H1 (cell line): ENCODE measurements around the gene IL32. TPM values are rescaled to one million over a fixed set of nuclear protein-coding genes. Genes with fewer than 3 reads are reported as not detected.

ENCODE experiments used
- polyA plus RNA-seq, 7 experiments: library from polyadenylated mRNA; depleted of rRNA in 3 of 7; stranded (reverse) in 5 of 7; unstranded in 2 of 7; fragments of >200 nt in 5 of 7; fragments of 200-250 nt in 2 of 7; gene quantifications; 1 replicate in 5 of 7; 2 replicates in 1 of 7; 4 replicates in 1 of 7; pipeline versions ENCODE4 v1.2.1 to v1.2.3, GENCODE V29; 2011 to 2013; ENCODE audit warnings: missing spikeins in 2 of 7, mixed read lengths in 2 of 7
- total RNA-seq: library from RNA; stranded (reverse); fragmentation: NEBNext Ultra II Directional; extraction: Animal tissue kit (Norgen Biotek cat#: 25700); gene quantifications from 2 replicates; pipeline ENCODE4 v1.2.1, GENCODE V29; 2021
- TF ChIP-seq, protein P1 (sequence below): fragments of 300-600 bp; sonication (generic); IDR thresholded peaks from 2 replicates; pipeline ENCODE4 v1.7.1; 2012; ENCODE audit warnings: low read length, moderate library complexity, mild to moderate bottlenecking, inconsistent platforms; ENCODE audit not compliant: insufficient replicate concordance

The IL32 gene
- total and polyA plus RNA-seq, 2 of the 8 experiments (the other 6 are each of a cell fraction or from before 2014, with no cell fraction given): 2.7 to 5.0 TPM

DNA sequence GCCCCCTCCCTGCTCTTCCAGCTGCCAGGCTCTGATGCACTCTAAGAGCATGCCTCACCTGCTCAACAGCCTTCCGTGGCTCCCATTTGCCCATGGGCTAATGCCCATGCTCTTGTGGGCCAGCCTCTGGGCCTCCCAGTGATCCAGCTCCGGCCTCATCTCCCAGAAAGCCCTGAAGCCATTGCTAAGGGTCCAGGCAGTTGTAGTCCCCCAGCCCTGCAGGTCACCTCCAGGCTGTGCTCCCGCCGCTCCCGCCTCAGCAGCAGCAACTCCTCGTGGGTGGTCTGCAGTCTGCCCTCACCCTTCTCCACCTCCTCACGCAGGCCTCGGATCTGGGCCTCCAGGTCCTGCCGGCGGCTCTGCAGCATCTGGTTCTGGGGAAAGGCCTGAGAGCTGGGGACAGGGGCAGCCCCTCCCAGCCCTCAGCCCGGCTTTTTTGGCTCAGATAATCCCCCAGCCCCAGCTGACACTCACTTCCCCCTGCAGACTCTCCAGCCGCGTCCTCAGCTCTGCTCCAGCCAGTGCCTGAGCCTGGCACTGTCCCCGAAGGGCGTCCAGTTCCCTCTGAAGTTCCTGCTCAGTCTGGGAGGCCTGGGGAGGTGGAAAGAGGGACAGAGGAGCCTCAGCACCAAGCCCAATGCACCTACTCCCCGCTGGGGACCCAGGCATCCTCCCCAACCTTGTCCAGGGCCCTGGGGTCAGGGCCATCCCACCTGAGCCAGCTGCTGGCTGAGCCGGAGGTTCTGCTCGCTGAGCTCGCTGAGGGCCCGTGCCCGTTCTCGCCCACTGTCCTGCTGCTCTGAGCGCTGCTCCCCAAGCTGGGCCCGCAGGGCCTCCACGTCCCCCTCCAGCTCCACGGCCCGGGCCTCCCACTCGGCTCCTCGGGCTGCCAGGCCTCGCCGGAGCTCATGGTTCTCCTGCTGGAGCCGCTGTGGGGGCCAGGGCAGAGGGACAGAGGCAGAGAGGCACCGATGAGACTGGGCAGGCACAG, 34.9 kb upstream of the IL32 start (continued):
- TF ChIP-seq, protein P1, sequence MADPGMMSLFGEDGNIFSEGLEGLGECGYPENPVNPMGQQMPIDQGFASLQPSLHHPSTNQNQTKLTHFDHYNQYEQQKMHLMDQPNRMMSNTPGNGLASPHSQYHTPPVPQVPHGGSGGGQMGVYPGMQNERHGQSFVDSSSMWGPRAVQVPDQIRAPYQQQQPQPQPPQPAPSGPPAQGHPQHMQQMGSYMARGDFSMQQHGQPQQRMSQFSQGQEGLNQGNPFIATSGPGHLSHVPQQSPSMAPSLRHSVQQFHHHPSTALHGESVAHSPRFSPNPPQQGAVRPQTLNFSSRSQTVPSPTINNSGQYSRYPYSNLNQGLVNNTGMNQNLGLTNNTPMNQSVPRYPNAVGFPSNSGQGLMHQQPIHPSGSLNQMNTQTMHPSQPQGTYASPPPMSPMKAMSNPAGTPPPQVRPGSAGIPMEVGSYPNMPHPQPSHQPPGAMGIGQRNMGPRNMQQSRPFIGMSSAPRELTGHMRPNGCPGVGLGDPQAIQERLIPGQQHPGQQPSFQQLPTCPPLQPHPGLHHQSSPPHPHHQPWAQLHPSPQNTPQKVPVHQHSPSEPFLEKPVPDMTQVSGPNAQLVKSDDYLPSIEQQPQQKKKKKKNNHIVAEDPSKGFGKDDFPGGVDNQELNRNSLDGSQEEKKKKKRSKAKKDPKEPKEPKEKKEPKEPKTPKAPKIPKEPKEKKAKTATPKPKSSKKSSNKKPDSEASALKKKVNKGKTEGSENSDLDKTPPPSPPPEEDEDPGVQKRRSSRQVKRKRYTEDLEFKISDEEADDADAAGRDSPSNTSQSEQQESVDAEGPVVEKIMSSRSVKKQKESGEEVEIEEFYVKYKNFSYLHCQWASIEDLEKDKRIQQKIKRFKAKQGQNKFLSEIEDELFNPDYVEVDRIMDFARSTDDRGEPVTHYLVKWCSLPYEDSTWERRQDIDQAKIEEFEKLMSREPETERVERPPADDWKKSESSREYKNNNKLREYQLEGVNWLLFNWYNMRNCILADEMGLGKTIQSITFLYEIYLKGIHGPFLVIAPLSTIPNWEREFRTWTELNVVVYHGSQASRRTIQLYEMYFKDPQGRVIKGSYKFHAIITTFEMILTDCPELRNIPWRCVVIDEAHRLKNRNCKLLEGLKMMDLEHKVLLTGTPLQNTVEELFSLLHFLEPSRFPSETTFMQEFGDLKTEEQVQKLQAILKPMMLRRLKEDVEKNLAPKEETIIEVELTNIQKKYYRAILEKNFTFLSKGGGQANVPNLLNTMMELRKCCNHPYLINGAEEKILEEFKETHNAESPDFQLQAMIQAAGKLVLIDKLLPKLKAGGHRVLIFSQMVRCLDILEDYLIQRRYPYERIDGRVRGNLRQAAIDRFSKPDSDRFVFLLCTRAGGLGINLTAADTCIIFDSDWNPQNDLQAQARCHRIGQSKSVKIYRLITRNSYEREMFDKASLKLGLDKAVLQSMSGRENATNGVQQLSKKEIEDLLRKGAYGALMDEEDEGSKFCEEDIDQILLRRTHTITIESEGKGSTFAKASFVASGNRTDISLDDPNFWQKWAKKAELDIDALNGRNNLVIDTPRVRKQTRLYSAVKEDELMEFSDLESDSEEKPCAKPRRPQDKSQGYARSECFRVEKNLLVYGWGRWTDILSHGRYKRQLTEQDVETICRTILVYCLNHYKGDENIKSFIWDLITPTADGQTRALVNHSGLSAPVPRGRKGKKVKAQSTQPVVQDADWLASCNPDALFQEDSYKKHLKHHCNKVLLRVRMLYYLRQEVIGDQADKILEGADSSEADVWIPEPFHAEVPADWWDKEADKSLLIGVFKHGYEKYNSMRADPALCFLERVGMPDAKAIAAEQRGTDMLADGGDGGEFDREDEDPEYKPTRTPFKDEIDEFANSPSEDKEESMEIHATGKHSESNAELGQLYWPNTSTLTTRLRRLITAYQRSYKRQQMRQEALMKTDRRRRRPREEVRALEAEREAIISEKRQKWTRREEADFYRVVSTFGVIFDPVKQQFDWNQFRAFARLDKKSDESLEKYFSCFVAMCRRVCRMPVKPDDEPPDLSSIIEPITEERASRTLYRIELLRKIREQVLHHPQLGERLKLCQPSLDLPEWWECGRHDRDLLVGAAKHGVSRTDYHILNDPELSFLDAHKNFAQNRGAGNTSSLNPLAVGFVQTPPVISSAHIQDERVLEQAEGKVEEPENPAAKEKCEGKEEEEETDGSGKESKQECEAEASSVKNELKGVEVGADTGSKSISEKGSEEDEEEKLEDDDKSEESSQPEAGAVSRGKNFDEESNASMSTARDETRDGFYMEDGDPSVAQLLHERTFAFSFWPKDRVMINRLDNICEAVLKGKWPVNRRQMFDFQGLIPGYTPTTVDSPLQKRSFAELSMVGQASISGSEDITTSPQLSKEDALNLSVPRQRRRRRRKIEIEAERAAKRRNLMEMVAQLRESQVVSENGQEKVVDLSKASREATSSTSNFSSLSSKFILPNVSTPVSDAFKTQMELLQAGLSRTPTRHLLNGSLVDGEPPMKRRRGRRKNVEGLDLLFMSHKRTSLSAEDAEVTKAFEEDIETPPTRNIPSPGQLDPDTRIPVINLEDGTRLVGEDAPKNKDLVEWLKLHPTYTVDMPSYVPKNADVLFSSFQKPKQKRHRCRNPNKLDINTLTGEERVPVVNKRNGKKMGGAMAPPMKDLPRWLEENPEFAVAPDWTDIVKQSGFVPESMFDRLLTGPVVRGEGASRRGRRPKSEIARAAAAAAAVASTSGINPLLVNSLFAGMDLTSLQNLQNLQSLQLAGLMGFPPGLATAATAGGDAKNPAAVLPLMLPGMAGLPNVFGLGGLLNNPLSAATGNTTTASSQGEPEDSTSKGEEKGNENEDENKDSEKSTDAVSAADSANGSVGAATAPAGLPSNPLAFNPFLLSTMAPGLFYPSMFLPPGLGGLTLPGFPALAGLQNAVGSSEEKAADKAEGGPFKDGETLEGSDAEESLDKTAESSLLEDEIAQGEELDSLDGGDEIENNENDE: no peak
